Aorta (tissue), 5 donors: ENCODE measurements around the gene PRDX2. TPM values are rescaled to one million over a fixed set of nuclear protein-coding genes. Genes with fewer than 3 reads are reported as not detected.
"Not testable (repeated sequence)": the region's sequence is repeated elsewhere in the genome, so short reads cannot be mapped to it uniquely, and the experiment has no call there.

Experiments
- ATAC-seq: fragments of 200-7000 bp; cut with Tn5 transposase; one replicate; pipeline ENCODE4 v1.9.1; 2022; ENCODE audit warnings: moderate library complexity; ENCODE audit not compliant: low FRiP score
- DNase-seq, 2 donors: peaks; one replicate each; pipeline ENCODE4 v3.0.0-alpha.2; 2020
- H3K27ac ChIP-seq, 2 donors: one replicate each; pipeline ENCODE4 v1.5.1; 2013; ENCODE audit warnings: low read length in 2 of 2, mild to moderate bottlenecking in 2 of 2, moderate library complexity in 2 of 2, control low read depth in 1 of 2, inconsistent platforms in 1 of 2, low read depth in 1 of 2
- H3K27me3 ChIP-seq, 2 donors: one replicate each; pipeline ENCODE4 v1.6.1; 2013; ENCODE audit warnings: control low read depth in 1 of 2, low read length in 1 of 2, mild to moderate bottlenecking in 1 of 2, moderate library complexity in 1 of 2; ENCODE audit not compliant: insufficient read depth in 2 of 2, control insufficient read depth in 1 of 2
- H3K36me3 ChIP-seq, 2 donors: one replicate each; pipeline ENCODE4 v1.6.1; 2013; ENCODE audit warnings: control low read depth in 1 of 2, low read length in 1 of 2, mild to moderate bottlenecking in 1 of 2; ENCODE audit not compliant: insufficient read depth in 2 of 2, control insufficient read depth in 1 of 2
- H3K4me1 ChIP-seq, 2 donors: one replicate each; pipeline ENCODE4 v1.6.1; 2013; ENCODE audit warnings: low read length in 2 of 2, control low read depth in 1 of 2, mild to moderate bottlenecking in 1 of 2, moderate library complexity in 1 of 2; ENCODE audit not compliant: insufficient read depth in 2 of 2, control insufficient read depth in 1 of 2
- H3K4me3 ChIP-seq, 2 donors: one replicate each; pipeline ENCODE4 v1.5.1; 2013; ENCODE audit warnings: low read length in 2 of 2, control low read depth in 1 of 2, mild to moderate bottlenecking in 1 of 2
- H3K9me3 ChIP-seq: one replicate; pipeline ENCODE4 v1.6.1; 2013; ENCODE audit warnings: mild to moderate bottlenecking, low read length; ENCODE audit not compliant: control insufficient read depth
- WGBS, 2 donors: extraction: QIAGEN DNeasy Blood & Tissue Kit; methylation state at CpG; one replicate each; pipeline ENCODE4 v1.1.7; 2013; 5-methylcytosine and 5-hydroxymethylcytosine counted together
- intact Hi-C, 2 donors: fragments of 100-400 bp; cut with DNase I; formaldehyde crosslinking; loops; one replicate each; pipeline versions ENCODE4 v1.14.2 to v1.15.0; 2022
- long read RNA-seq, 2 donors: library from polyadenylated mRNA; unstranded; transcript quantifications; one replicate each; pipeline ENCODE4 v2.0.0, GENCODE V29; 2020 to 2021
- polyA plus RNA-seq, 2 donors: library from polyadenylated mRNA; stranded (reverse); fragments of 200-250 nt; gene quantifications; one replicate each; pipeline ENCODE4 v1.2.3, GENCODE V29; 2013
- total RNA-seq, 2 donors: library from RNA; stranded (reverse); fragmentation: NEBNext Ultra II Directional; extraction: Animal tissue kit (Norgen Biotek cat#: 25700); gene quantifications; one replicate each; pipeline ENCODE4 v1.2.1, GENCODE V29; 2021
- donor health status: healthy with polysubstance abuse.
- donor health status: Bipolar disorder and iron deficiency.
- donor health status: DM: no; HTN: no; CAD: no.
- donor health status: DM: no; HTN: no; CAD: no.
- donor health status: DM: yes; HTN: yes; CAD: no.

The PRDX2 gene
- total RNA-seq (100 to 1,000 TPM in 1 of 2 donors, 10 to 100 TPM in 1; 90.5 to 118 TPM), polyA plus RNA-seq (100 to 1,000 TPM; 151 to 202 TPM)
- long read RNA-seq, donor 1, transcript PRDX2-201 (6 exons, 987 nt), result major isoform, 117 of 134 reads
- long read RNA-seq, donor 1, partial matches to known transcripts, result 7 of 134 reads
- long read RNA-seq, donor 1, other reads (novel, unspliced or antisense), result 6 of 134 reads
- long read RNA-seq, donor 2, transcript PRDX2-201 (6 exons, 987 nt), result major isoform, 81 of 88 reads
- long read RNA-seq, donor 2, partial matches to known transcripts, result 2 of 88 reads
- long read RNA-seq, donor 2, other reads (novel, unspliced or antisense), result 3 of 88 reads

DNA sequence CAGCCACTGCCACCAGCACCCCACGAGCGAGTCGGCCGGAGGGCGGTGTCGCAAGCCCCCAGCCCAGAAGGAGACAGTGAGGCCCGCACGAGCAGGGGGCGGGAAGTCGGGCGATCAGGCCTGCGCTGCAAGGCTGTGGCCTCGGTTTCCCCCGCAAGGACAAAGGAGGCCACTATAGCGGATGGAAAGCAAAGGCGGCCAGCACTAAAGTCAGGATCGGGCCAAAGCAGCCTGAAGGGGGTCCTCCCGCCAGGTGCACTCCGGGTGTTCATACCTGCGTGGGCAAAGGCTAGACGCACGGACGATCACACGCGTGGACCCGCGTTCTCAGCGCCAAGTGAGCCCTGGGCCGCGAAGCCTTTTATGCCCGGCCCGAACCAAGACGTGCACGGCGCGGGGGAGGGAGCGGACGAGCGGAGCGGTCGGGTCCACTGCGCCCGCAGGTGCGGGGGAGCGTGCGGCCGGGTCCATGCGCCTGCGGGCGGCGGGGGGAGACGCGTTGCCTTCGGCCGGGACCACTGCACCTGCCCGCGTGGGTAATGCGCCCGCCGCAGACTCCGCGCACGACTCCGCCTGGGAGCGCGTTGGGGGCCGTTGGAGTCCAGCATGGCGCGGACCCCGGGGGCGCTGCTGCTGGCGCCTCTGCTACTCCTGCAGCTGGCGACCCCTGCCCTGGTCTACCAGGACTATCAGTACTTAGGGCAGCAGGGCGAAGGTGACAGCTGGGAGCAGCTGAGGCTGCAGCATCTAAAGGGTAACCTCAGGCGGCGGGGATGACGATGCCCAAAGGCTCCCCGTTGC lies at the start of gene PRDX2, which contains the start of gene THSD8:
Gene PRDX2, minus strand, starts transcription at position 335 of the 801 bp plus-strand sequence. CDS start 539 bp downstream, outside the sequence.
Gene THSD8, plus strand, starts transcription at position 604 of the 801 bp plus-strand sequence. Its CDS starts 3 bp downstream, at position 607.
- Histone ChIP-seq H3K9me3 (no peaks in the 10 kb centered on the region), H3K27me3 (no peaks in the 10 kb centered on the region), H3K27ac (peak within 1 kb of the TSS in 1 of 2 donors; percentile 16), H3K4me3 (peak within 1 kb of the TSS; percentile 51 to 59), H3K4me1 (no peaks in the 10 kb centered on the region), H3K36me3 (no peaks in the 10 kb centered on the region)
- ATAC-seq (peak; percentile 84), DNase-seq (peak; percentile 86 to 92)
- intact Hi-C loops, result loop anchor here in 1 of 2 donors (5.0 kb wide), 1 partner anchor 39 kb away; no protein-coding TSS in a partner anchor
- 0 to 1% methylated on average over 62 to 78 of the region's 78 CpGs for WGBS, 2 donors

DNA sequence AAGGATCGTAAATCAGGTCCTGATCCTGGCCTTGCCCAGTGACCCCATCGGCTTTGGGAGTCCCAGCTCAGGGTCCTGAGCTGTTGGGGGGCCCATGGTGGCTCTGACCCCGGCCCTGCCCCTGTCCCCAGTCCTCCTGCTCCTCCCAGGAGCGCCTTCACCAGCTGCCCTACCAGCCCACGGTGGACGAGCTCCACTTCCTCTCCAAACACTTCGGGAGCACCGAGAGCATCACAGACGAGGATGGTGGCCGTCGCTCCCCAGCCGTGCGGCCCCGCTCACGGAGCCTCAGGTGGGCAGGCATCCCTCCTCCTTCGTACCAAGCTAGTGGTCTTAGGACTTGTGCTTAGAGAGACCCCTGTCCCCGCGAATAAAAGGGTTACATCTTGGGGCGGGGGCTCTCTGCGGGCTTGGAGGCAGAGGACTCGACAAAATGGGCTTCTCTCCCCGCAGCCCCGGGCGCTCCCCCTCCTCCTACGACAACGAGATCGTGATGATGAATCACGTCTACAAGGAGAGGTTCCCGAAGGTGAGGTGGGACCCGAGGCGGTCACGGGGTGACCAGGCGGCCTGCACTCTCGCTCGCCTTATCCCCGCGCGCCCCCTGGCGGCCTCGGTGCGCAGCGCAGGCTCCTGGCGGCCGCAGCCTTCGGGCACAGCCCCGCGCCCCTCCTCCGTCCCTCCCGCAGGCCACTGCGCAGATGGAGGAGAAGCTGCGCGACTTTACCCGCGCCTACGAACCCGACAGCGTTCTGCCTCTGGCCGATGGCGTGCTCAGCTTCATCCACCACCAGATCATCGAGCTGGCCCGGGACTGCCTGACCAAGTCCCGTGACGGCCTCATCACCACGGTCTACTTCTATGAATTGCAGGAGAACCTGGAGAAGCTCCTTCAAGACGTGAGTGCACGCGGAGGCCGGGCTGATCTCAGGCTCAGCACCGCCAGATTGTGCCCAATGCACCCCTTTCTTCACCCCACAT lies 45.8 kb upstream of the PRDX2 start:
- no peak overlapping the region for H3K27ac ChIP-seq
- H3K9me3 ChIP-seq, result no peaks in the 10 kb centered on the region
- no peaks in the 10 kb centered on the region for H3K4me1 ChIP-seq
- no peaks in the 10 kb centered on the region for H3K36me3 ChIP-seq
- H3K27me3 ChIP-seq, result no peaks in the 10 kb centered on the region
- intact Hi-C loops, result loop anchor here (1.0 to 10.0 kb wide), 4 partner anchors 75 to 173 kb away; no protein-coding TSS in a partner anchor
- no peak overlapping the region for H3K4me3 ChIP-seq
- WGBS, 2 donors, result 12 to 13% methylated on average over 61 to 69 of the region's 69 CpGs
- ATAC-seq (peak; percentile 94), DNase-seq (peak; percentile 90 to 96)

GRCh38 chr19:12846613-12847012 lies 45.0 kb upstream of the PRDX2 start:
- not testable (repeated sequence) for H3K27me3 ChIP-seq, H3K4me3 ChIP-seq, H3K36me3 ChIP-seq, H3K27ac ChIP-seq, DNase-seq, H3K4me1 ChIP-seq, H3K9me3 ChIP-seq, ATAC-seq
- intact Hi-C loops, result loop anchor here (1.0 to 10.0 kb wide), 4 partner anchors 74 to 172 kb away; no protein-coding TSS in a partner anchor
- WGBS, 2 donors, result 79 to 85% methylated on average over 7 of the region's 7 CpGs

- Histone ChIP-seq H3K4me1 (no peaks in the 10 kb centered on the region), H3K27me3 (no peaks in the 10 kb centered on the region), H3K4me3 (no peak overlapping the region), H3K27ac (no peak overlapping the region), H3K9me3 (no peaks in the 10 kb centered on the region), H3K36me3 (no peaks in the 10 kb centered on the region)
- ATAC-seq, result no peak
- intact Hi-C loops, result loop anchor here (5.0 to 10.0 kb wide), 2 partner anchors 37 to 169 kb away; partner anchors contain the start of gene RNASEH2A (in 1 of the 2)
- DNase-seq, result no peak
- 66 to 70% methylated on average over 3 of the region's 3 CpGs for WGBS, 2 donors
Observed at GRCh38 chr19:12843999-12844732, 42.6 kb upstream of the PRDX2 start.

GRCh38 chr19:12843328-12843727 lies 41.7 kb upstream of the PRDX2 start:
- intact Hi-C loops, result loop anchor here (5.0 to 10.0 kb wide), 2 partner anchors 36 to 169 kb away; partner anchors contain the start of gene RNASEH2A (in 1 of the 2)
- Histone ChIP-seq H3K27me3 (no peaks in the 10 kb centered on the region), H3K4me1 (no peaks in the 10 kb centered on the region), H3K36me3 (no peaks in the 10 kb centered on the region), H3K27ac (no peak overlapping the region), H3K9me3 (no peaks in the 10 kb centered on the region), H3K4me3 (no peak overlapping the region)
- DNase-seq (no peak), ATAC-seq (no peak)
- WGBS, 2 donors, result 77 to 81% methylated on average over 11 of the region's 11 CpGs

DNA sequence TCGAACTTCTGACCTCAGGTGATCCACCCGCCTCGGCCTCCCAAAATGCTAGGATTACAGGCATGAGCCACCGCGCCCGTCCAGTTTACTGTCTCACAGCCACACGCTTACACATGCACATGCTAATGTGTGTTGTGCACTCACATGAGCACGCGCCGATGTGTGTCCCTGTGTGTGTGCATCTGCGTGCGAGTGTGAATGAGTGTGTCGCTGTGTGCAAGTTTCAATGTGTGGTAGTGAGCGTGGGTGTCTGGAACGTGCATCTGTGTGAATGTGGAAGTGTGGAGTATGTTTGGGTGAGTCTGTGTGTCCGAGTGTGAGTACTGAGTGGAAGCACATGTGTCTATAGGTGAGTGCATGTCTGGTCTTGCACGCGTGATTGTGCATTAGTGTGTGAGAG lies 40.9 kb upstream of the PRDX2 start:
- 93 to 94% methylated on average over 18 of the region's 18 CpGs for WGBS, 2 donors
- ATAC-seq (no peak), DNase-seq (no peak)
- no peaks in the 10 kb centered on the region for H3K27me3 ChIP-seq
- intact Hi-C loops, result loop anchor here (5.0 to 10.0 kb wide), 2 partner anchors 35 to 168 kb away; partner anchors contain the start of gene RNASEH2A (in 1 of the 2)
- H3K36me3 ChIP-seq, result no peaks in the 10 kb centered on the region
- H3K27ac ChIP-seq, result no peak overlapping the region
- H3K9me3 ChIP-seq, result no peaks in the 10 kb centered on the region
- H3K4me1 ChIP-seq, result no peaks in the 10 kb centered on the region
- H3K4me3 ChIP-seq, result no peak overlapping the region

DNA sequence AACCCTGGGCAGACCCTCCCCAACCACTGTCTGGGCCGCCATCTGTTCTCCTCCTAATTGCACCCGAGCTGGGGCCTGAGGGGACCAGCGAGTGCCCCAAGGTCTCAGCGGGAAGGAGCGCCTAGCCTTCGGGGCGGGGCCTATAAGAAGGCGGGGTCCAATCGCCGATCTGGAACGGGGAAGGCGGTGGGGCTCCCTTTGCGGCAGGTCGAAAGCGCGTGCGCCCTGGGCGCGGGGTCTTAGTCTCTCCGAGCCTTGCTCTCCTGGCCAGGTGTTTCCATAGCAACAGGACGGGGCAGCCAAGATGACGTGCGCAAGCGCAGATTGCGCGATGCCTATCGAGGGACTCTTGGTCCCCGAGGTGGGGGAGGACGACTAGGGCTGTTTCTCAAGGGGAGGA lies 39.5 kb upstream of the PRDX2 start:
- ATAC-seq (peak; percentile 27), DNase-seq (no peak)
- Histone ChIP-seq H3K4me1 (no peaks in the 10 kb centered on the region), H3K4me3 (no peak overlapping the region), H3K27me3 (no peaks in the 10 kb centered on the region), H3K27ac (no peak overlapping the region), H3K36me3 (no peaks in the 10 kb centered on the region), H3K9me3 (no peaks in the 10 kb centered on the region)
- intact Hi-C loops, result loop anchor here (5.0 to 10.0 kb wide), 2 partner anchors 34 to 166 kb away; partner anchors contain the start of gene RNASEH2A (in 1 of the 2)
- 1 to 2% methylated on average over 29 of the region's 29 CpGs for WGBS, 2 donors
